ENCODE data around the gene ANO6. TPM values are rescaled to one million over a fixed set of nuclear protein-coding genes. Genes with fewer than 3 reads are reported as not detected.

Gene ANO6
- total and polyA plus RNA-seq, 11 donors: 9.0 to 57.2 (median 46.0) TPM

DNA sequence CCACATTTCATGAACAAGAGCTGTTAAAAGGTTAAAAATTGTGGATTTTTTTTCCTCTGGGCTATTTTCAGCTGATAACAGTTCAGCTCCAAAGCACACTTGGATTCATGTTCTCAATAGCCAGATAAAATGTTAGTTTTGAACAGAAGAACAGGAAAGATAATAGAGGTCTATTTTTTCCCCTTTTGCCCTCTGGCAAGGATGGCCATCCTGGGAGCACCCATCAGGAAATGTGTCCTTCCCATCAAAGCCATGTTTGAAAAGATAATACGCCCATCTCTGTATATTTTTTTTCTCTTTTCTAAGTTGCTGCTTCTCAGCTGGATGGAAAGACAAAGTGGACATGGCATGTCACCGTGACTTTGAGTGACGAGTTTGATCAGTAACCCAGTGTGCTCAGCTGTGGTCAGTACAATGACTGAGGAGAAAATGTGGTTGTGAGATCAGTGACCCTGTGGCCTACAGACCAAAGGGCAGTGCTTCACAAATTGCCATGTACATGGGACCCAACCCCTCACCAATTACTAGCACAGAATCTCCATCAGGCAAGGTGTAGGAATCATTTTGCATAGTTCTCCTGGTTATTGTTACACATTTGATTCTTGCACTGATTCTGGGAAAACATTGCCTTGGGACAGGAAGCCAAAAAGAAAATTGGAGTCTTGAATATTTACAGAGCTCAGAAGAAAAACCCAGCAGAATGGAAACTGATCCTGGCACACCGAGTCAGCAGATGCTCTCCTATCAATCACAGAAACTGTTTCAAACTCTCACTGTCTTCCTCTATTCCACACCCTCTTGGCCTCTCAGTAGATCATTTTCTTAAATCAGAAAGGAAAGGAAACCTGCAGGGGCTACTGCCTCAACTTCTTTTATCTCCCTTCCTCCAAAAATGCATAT is 64.3 kb downstream of the ANO6 start:
- no peak for DNase-seq
- TF ChIP-seq, protein P1, sequence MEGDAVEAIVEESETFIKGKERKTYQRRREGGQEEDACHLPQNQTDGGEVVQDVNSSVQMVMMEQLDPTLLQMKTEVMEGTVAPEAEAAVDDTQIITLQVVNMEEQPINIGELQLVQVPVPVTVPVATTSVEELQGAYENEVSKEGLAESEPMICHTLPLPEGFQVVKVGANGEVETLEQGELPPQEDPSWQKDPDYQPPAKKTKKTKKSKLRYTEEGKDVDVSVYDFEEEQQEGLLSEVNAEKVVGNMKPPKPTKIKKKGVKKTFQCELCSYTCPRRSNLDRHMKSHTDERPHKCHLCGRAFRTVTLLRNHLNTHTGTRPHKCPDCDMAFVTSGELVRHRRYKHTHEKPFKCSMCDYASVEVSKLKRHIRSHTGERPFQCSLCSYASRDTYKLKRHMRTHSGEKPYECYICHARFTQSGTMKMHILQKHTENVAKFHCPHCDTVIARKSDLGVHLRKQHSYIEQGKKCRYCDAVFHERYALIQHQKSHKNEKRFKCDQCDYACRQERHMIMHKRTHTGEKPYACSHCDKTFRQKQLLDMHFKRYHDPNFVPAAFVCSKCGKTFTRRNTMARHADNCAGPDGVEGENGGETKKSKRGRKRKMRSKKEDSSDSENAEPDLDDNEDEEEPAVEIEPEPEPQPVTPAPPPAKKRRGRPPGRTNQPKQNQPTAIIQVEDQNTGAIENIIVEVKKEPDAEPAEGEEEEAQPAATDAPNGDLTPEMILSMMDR (IDR thresholded peaks at IDR 0.05): no peak
- TF ChIP-seq POLR2A (IDR thresholded peaks at IDR 0.05): no peak
- H3K27ac ChIP-seq: peak overlapping the region in 6 of 12 donors; percentile 9 to 36 (median 30)
- ATAC-seq: peak in 3 of 4 donors; percentile 36 to 62 (median 41)
- WGBS, 4 donors: 30 to 46% (median 33%) methylated on average over 4 of the region's 4 CpGs
- intact Hi-C loops (cut with DNase I): loop anchor here in 4 of 10 donors (10.0 kb wide), 4 partner anchors 55 to 105 kb away; partner anchors contain the start of gene ANO6 (in 1 of the 4)
- no peak overlapping the region for H3K4me3 ChIP-seq
- H3K27me3 ChIP-seq: no peaks in the 10 kb centered on the region
- no peaks in the 10 kb centered on the region for H3K36me3 ChIP-seq
- peaks cover 4 to 68% (median 24%) of the 10 kb centered on the region in 12 donors for H3K4me1 ChIP-seq
- H3K9me3 ChIP-seq: peaks cover 0 to 6% (median 0%) of the 10 kb centered on the region in 12 donors

DNA sequence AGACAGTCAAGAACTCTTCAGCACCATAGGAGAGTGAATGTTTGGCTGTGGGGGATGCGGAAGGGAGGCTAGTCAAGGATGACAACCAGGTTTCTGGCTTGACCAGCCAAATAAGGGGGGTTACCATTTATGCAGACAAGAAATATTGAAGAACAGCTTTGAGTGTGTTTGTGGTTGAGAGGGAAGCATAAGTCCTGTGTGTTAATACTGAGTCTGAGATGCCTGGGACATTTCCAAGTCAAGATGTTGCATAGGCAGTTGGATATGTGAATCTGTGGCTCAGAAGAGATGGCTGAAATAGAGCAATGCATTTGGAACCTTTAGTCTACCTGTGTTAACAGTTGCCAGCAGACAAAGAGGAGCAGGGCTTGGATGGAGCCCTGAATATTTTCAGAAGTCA is 66.1 kb downstream of the ANO6 start:
- Histone ChIP-seq H3K36me3 (no peaks in the 10 kb centered on the region), H3K9me3 (peaks cover 0 to 6% (median 0%) of the 10 kb centered on the region in 12 donors), H3K27me3 (no peaks in the 10 kb centered on the region), H3K4me3 (no peak overlapping the region), H3K4me1 (peaks cover 4 to 57% (median 21%) of the 10 kb centered on the region in 12 donors), H3K27ac (no peak overlapping the region)
- ATAC-seq (no peak), DNase-seq (no peak)
- no peak for TF ChIP-seq POLR2A (IDR thresholded peaks at IDR 0.05)
- TF ChIP-seq, protein P1 (IDR thresholded peaks at IDR 0.05): no peak
- WGBS, 4 donors: 94 to 100% (median 96%) methylated on average over 1 of the region's 1 CpG
- intact Hi-C loops (cut with DNase I): loop anchor here in 1 of 10 donors (10.0 kb wide), 1 partner anchor 63 kb away; no protein-coding TSS in a partner anchor

DNA sequence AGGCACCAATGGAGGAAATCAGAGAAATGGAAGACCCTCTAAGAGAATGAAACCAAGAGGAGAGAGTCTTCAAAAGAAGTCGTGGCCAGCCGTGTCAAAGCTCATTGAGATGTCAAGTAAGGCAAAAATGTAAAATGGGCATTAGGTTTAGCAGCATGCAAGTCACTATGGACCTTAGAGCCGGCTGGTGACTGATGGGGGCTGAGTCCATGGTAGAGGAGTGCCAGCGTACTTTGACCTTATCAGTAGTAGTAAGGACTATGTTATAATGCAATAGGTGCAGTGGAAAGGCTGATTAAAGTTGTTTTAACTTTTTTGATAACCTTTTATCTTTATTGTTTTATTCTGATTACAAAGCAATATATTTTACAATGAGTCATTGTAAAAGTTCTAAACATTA is 66.5 kb downstream of the ANO6 start:
- 95 to 98% (median 98%) methylated on average over 4 of the region's 4 CpGs for WGBS, 4 donors
- Histone ChIP-seq H3K27ac (no peak overlapping the region), H3K9me3 (peaks cover 0 to 6% (median 0%) of the 10 kb centered on the region in 12 donors), H3K4me1 (peaks cover 4 to 54% (median 21%) of the 10 kb centered on the region in 12 donors), H3K4me3 (no peak overlapping the region), H3K36me3 (no peaks in the 10 kb centered on the region), H3K27me3 (no peaks in the 10 kb centered on the region)
- TF ChIP-seq, protein P1 (IDR thresholded peaks at IDR 0.05): no peak
- TF ChIP-seq POLR2A (IDR thresholded peaks at IDR 0.05): no peak
- intact Hi-C loops (cut with DNase I): loop anchor here in 1 of 10 donors (10.0 kb wide), 1 partner anchor 62 kb away; no protein-coding TSS in a partner anchor
- DNase-seq (no peak), ATAC-seq (no peak)
